ENCODE data around the gene DIP2C. TPM values are rescaled to one million over a fixed set of nuclear protein-coding genes. Genes with fewer than 3 reads are reported as not detected.

DIP2C gene
- total RNA-seq, 1 experiment from 2014 or later, result 11.0 TPM

- Mint-ChIP-seq H3K36me3 (no peaks in the 10 kb centered on the region), H3K4me3 (no peak overlapping the region), H3K27ac (peak overlapping the region; percentile 29; the same call in 1 of the 2 replicates), H3K27me3 (ENCODE audit: low read depth) (no peaks in the 10 kb centered on the region), H3K4me1 (peaks cover 35% of the 10 kb centered on the region), H3K9me3 (no peaks in the 10 kb centered on the region)
- CTCF ChIA-PET, result interaction anchor here (4.5 kb wide), 1 partner anchor 10 kb away, joined by 11 read pairs; no protein-coding TSS in a partner anchor
- DNase-seq (ENCODE audit: low spot score), result no peak
- TF ChIP-seq ZNF138 (CRISPR knock-in tag; conservative IDR thresholded peaks at IDR 0.05) (no peak), RORB (CRISPR knock-in tag; IDR thresholded peaks at IDR 0.05) (no peak), HMGA2 (CRISPR knock-in tag; IDR thresholded peaks at IDR 0.05) (no peak), GRHL2 (CRISPR knock-in tag; IDR thresholded peaks at IDR 0.05; ENCODE audit: insufficient replicate concordance, severe bottlenecking) (no peak), ZNF317 (CRISPR knock-in tag; IDR thresholded peaks at IDR 0.05; ENCODE audit: borderline replicate concordance, low read depth) (no peak), ERG (CRISPR knock-in tag; IDR thresholded peaks at IDR 0.05) (no peak), FOXK1 (CRISPR knock-in tag; IDR thresholded peaks at IDR 0.05) (no peak), ZNF232 (CRISPR knock-in tag; IDR thresholded peaks at IDR 0.05) (no peak), NFYB (CRISPR knock-in tag; conservative IDR thresholded peaks at IDR 0.05; ENCODE audit: low read depth) (no peak), ZNF396 (CRISPR knock-in tag; IDR thresholded peaks at IDR 0.05; ENCODE audit: borderline replicate concordance) (no peak), ZNF512 (CRISPR knock-in tag; IDR thresholded peaks at IDR 0.05; ENCODE audit: borderline replicate concordance) (no peak)
- TF ChIP-seq, protein P1, sequence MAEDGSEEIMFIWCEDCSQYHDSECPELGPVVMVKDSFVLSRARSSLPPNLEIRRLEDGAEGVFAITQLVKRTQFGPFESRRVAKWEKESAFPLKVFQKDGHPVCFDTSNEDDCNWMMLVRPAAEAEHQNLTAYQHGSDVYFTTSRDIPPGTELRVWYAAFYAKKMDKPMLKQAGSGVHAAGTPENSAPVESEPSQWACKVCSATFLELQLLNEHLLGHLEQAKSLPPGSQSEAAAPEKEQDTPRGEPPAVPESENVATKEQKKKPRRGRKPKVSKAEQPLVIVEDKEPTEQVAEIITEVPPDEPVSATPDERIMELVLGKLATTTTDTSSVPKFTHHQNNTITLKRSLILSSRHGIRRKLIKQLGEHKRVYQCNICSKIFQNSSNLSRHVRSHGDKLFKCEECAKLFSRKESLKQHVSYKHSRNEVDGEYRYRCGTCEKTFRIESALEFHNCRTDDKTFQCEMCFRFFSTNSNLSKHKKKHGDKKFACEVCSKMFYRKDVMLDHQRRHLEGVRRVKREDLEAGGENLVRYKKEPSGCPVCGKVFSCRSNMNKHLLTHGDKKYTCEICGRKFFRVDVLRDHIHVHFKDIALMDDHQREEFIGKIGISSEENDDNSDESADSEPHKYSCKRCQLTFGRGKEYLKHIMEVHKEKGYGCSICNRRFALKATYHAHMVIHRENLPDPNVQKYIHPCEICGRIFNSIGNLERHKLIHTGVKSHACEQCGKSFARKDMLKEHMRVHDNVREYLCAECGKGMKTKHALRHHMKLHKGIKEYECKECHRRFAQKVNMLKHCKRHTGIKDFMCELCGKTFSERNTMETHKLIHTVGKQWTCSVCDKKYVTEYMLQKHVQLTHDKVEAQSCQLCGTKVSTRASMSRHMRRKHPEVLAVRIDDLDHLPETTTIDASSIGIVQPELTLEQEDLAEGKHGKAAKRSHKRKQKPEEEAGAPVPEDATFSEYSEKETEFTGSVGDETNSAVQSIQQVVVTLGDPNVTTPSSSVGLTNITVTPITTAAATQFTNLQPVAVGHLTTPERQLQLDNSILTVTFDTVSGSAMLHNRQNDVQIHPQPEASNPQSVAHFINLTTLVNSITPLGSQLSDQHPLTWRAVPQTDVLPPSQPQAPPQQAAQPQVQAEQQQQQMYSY (CRISPR knock-in tag; IDR thresholded peaks at IDR 0.05), result no peak
- TF ChIP-seq, protein P2, sequence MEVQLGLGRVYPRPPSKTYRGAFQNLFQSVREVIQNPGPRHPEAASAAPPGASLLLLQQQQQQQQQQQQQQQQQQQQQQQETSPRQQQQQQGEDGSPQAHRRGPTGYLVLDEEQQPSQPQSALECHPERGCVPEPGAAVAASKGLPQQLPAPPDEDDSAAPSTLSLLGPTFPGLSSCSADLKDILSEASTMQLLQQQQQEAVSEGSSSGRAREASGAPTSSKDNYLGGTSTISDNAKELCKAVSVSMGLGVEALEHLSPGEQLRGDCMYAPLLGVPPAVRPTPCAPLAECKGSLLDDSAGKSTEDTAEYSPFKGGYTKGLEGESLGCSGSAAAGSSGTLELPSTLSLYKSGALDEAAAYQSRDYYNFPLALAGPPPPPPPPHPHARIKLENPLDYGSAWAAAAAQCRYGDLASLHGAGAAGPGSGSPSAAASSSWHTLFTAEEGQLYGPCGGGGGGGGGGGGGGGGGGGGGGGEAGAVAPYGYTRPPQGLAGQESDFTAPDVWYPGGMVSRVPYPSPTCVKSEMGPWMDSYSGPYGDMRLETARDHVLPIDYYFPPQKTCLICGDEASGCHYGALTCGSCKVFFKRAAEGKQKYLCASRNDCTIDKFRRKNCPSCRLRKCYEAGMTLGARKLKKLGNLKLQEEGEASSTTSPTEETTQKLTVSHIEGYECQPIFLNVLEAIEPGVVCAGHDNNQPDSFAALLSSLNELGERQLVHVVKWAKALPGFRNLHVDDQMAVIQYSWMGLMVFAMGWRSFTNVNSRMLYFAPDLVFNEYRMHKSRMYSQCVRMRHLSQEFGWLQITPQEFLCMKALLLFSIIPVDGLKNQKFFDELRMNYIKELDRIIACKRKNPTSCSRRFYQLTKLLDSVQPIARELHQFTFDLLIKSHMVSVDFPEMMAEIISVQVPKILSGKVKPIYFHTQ (CRISPR knock-in tag; IDR thresholded peaks at IDR 0.05), result no peak
- TF ChIP-seq, protein P3, sequence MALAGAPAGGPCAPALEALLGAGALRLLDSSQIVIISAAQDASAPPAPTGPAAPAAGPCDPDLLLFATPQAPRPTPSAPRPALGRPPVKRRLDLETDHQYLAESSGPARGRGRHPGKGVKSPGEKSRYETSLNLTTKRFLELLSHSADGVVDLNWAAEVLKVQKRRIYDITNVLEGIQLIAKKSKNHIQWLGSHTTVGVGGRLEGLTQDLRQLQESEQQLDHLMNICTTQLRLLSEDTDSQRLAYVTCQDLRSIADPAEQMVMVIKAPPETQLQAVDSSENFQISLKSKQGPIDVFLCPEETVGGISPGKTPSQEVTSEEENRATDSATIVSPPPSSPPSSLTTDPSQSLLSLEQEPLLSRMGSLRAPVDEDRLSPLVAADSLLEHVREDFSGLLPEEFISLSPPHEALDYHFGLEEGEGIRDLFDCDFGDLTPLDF (CRISPR knock-in tag; IDR thresholded peaks at IDR 0.05), result no peak
- TF ChIP-seq, protein P4, sequence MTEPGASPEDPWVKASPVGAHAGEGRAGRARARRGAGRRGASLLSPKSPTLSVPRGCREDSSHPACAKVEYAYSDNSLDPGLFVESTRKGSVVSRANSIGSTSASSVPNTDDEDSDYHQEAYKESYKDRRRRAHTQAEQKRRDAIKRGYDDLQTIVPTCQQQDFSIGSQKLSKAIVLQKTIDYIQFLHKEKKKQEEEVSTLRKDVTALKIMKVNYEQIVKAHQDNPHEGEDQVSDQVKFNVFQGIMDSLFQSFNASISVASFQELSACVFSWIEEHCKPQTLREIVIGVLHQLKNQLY (CRISPR knock-in tag; IDR thresholded peaks at IDR 0.05), result no peak
- ATAC-seq, result no peak
- POLR2A ChIA-PET, result no interaction called here
Measured at GRCh38 chr10:521261-522250, 167.9 kb downstream of the DIP2C start.

Measured in WTC11 (cell line).